KBM-7 (cell line): ENCODE data around the gene ANKRD1.

ENCODE experiments used
- DNase-seq: peaks from one replicate; pipeline ENCODE4 v3.0.0-alpha.2; 2015
- in situ Hi-C: fragments of 300-500 bp; cut with MboI; formaldehyde crosslinking; loops from 2 replicates; pipeline ENCODE4 v1.14.3; 2020; ENCODE audit warnings: low sequenced_read_pairs, low pct_unique_long_range_greater_than_20kb, mixed read lengths

Gene ANKRD1

GRCh38 chr10:90871766-90872647, 48.9 kb downstream of the ANKRD1 start, which contains the start of gene RPP30:
TSS of gene RPP30 (plus strand) at chr10:90871974. CDS start at chr10:90871987, 13 bp downstream.
- DNase-seq, result peak; percentile 80
- in situ Hi-C loops, result loop anchor here (25.0 kb wide), 1 partner anchor 1085 kb away; no protein-coding TSS in a partner anchor

- DNase-seq, result peak; percentile 77
- in situ Hi-C loops, result loop anchor here (25.0 kb wide), 1 partner anchor 1084 kb away; no protein-coding TSS in a partner anchor
Measured at GRCh38 chr10:90871279-90871765, 49.6 kb downstream of the ANKRD1 start.

- DNase-seq, result no peak
- in situ Hi-C loops, result loop anchor here (25.0 kb wide), 1 partner anchor 1079 kb away; no protein-coding TSS in a partner anchor
Measured at GRCh38 chr10:90866050-90866598, 54.8 kb downstream of the ANKRD1 start.

GRCh38 chr10:90865401-90865800, 55.5 kb downstream of the ANKRD1 start:
- peak; percentile 51 for DNase-seq
- in situ Hi-C loops, result loop anchor here (25.0 kb wide), 1 partner anchor 1078 kb away; no protein-coding TSS in a partner anchor

- in situ Hi-C loops, result loop anchor here (25.0 kb wide), 1 partner anchor 1076 kb away; no protein-coding TSS in a partner anchor
- DNase-seq, result peak; percentile 33
Measured at GRCh38 chr10:90862908-90863514, 57.9 kb downstream of the ANKRD1 start.
